GM12878 (cell line): ENCODE measurements around the gene NFATC1. TPM values are rescaled to one million over a fixed set of nuclear protein-coding genes. Genes with fewer than 3 reads are reported as not detected.

ENCODE experiments used
- ATAC-seq: fragments of 200-7000 bp; cut with Tn5 transposase; 3 replicates; pipeline ENCODE4 v1.9.1; 2020; ENCODE audit warnings: mild to moderate bottlenecking, moderate library complexity
- BruUV-seq: library from RNA; stranded (reverse); fragments of 400-500 nt; replicated peaks from 2 replicates; lab custom pipeline; 2021; lab: Mats Ljungman, UMichigan
- CTCF ChIA-PET: fragments of 300-600 bp; sonication (Branson Sonifier 250); formaldehyde crosslinking; extraction: SDS; loops from one replicate; lab custom pipeline; 2021; ENCODE audit warnings: inconsistent platforms; lab: Yijun Ruan, JAX
- POLR2A ChIA-PET: fragments of 350-600 bp; formaldehyde crosslinking; extraction: SDS; loops from one replicate; lab custom pipeline; 2021; ENCODE audit warnings: inconsistent platforms; lab: Charles Lee
- RAD21 ChIA-PET: fragments of 300-600 bp; sonication (Branson Sonifier 250); formaldehyde crosslinking; loops from one replicate; lab custom pipeline; 2023; ENCODE audit warnings: antibody characterized with exemption; ENCODE audit not compliant: unreplicated experiment; lab: Charles Lee
- SMC1A ChIA-PET: fragments of 300-600 bp; sonication (Branson Sonifier 250); formaldehyde crosslinking; loops from one replicate; lab custom pipeline; 2023; ENCODE audit not compliant: unreplicated experiment, uncharacterized antibody; lab: Charles Lee
- DNase-seq: peaks from one replicate; pipeline ENCODE4 v3.0.0-alpha.2; 2011; ENCODE audit warnings: low read depth, low spot score
- FAIRE-seq: peaks from 3 replicates; lab custom pipeline; 2011; peaks lifted over from hg19 to GRCh38; lab: Jason Lieb, UNC
- H2AFZ ChIP-seq: 2 replicates; pipeline ENCODE4 v1.6.0; 2011; ENCODE audit warnings: low read depth, low read length, control low read depth; ENCODE audit not compliant: control insufficient read depth
- H3K27ac ChIP-seq: 2 replicates; pipeline ENCODE4 v1.5.1; 2011; ENCODE audit warnings: control low read depth; ENCODE audit not compliant: control insufficient read depth, insufficient read depth
- H3K27me3 ChIP-seq, 2 experiments: replicated peaks in 1 of 2; 2 replicates each; pipeline versions ENCODE4 v1.6.0 to v1.6.1; 2011; ENCODE audit warnings: low read length in 1 of 2; ENCODE audit not compliant: control insufficient read depth in 2 of 2, insufficient read depth in 2 of 2
- H3K36me3 ChIP-seq, 2 experiments: 2 replicates each; pipeline ENCODE4 v1.5.1; 2011; ENCODE audit warnings: low read length in 1 of 2; ENCODE audit not compliant: control insufficient read depth in 2 of 2, insufficient read depth in 2 of 2
- H3K4me1 ChIP-seq: 2 replicates; pipeline ENCODE4 v1.6.1; 2011; ENCODE audit warnings: mild to moderate bottlenecking, low read length, moderate library complexity, mixed read lengths; ENCODE audit not compliant: control insufficient read depth, insufficient read depth
- H3K4me2 ChIP-seq: 2 replicates; pipeline ENCODE4 v1.6.0; 2011; ENCODE audit warnings: control low read depth; ENCODE audit not compliant: control insufficient read depth, insufficient read depth
- H3K4me3 ChIP-seq: fragments of 200-600 bp; sonication (generic); 2 replicates; pipeline ENCODE4 v1.5.1; 2016
- H3K79me2 ChIP-seq: 2 replicates; pipeline ENCODE4 v1.6.0; 2011; ENCODE audit warnings: low read length; ENCODE audit not compliant: control insufficient read depth, insufficient read depth
- H3K9ac ChIP-seq: 2 replicates; pipeline ENCODE4 v1.8.0; 2011; ENCODE audit warnings: low read length, control low read depth, mixed read lengths; ENCODE audit not compliant: control insufficient read depth, insufficient read depth
- H3K9me3 ChIP-seq: replicated peaks from 3 replicates; pipeline ENCODE4 v1.5.1; 2011; ENCODE audit warnings: mild to moderate bottlenecking, low read length; ENCODE audit not compliant: control insufficient read depth, insufficient read depth
- H4K20me1 ChIP-seq: 2 replicates; pipeline ENCODE4 v1.6.0; 2011; ENCODE audit not compliant: control insufficient read depth, insufficient read depth
- CBX3 ChIP-seq: fragments of 200-600 bp; sonication (generic); IDR thresholded peaks from 2 replicates; pipeline ENCODE4 v1.6.1; 2016; ENCODE audit warnings: low read depth, borderline replicate concordance
- NFIC ChIP-seq: IDR thresholded peaks from 2 replicates; pipeline ENCODE4 v1.6.1; 2012; ENCODE audit warnings: low read depth, mild to moderate bottlenecking, inconsistent platforms, low read length, moderate library complexity
- RELB ChIP-seq: fragments of 450-650 bp; IDR thresholded peaks from 2 replicates; pipeline ENCODE4 v1.6.1; 2017; ENCODE audit warnings: low read depth, mild to moderate bottlenecking, moderate library complexity
- SREBF2 ChIP-seq: IDR thresholded peaks from 2 replicates; pipeline ENCODE4 v1.6.1; 2012; ENCODE audit warnings: mild to moderate bottlenecking, low read length
- WGBS: methylation state at CpG from one replicate; pipeline ENCODE4 v1.1.6; 2016; ENCODE audit warnings: low lambda C conversion rate; ENCODE audit not compliant: insufficient replicate concordance, insufficient coverage; ENCODE audit errors: missing lambda C conversion rate; 5-methylcytosine and 5-hydroxymethylcytosine counted together
- in situ Hi-C: fragments of 300-500 bp; cut with MboI; formaldehyde crosslinking; loops from 9 replicates; pipeline ENCODE4 v1.14.3; 2018; ENCODE audit warnings: mixed read lengths
- intact Hi-C: fragments of 100-400 bp; cut with micrococcal nuclease; formaldehyde crosslinking; loops from one replicate; pipeline ENCODE4 v1.14.2; 2022; ENCODE audit not compliant: unreplicated experiment
- polyA plus RNA-seq, 11 experiments: library from polyadenylated mRNA; depleted of rRNA in 4 of 11; unstranded in 6 of 11; stranded (reverse) in 5 of 11; fragments of >200 nt; fragmentation: Nextera tagmentation in 4 of 11; fragmentation: Illumina TruSeq in 1 of 11; extraction: Ambion mirVana in 4 of 11; extraction: Trizol in 1 of 11; gene quantifications; 1 replicate in 1 of 11; 2 replicates in 10 of 11; pipeline versions ENCODE4 v1.2.1 to v1.2.3, GENCODE V29; 2011 to 2016; ENCODE audit warnings: inconsistent platforms in 2 of 11, missing spikeins in 2 of 11, low read depth in 1 of 11
- total RNA-seq, 4 experiments: library from RNA; depleted of rRNA in 3 of 4; stranded (reverse); fragments of >200 nt in 3 of 4; fragmentation: Illumina TruSeq in 1 of 4; extraction: Trizol in 1 of 4; gene quantifications; 2 replicates each; pipeline versions ENCODE4 v1.2.1 to v1.2.3, GENCODE V29; 2013 to 2021
- TF ChIP-seq, protein P1 (sequence below): IDR thresholded peaks from 2 replicates; pipeline ENCODE4 v1.6.1; 2011; ENCODE audit warnings: low read depth, low read length, improper control_type of control experiment, borderline replicate concordance

The NFATC1 gene
- total and polyA plus RNA-seq, 10 of the 15 experiments (the other 5 are each of a cell fraction or from before 2014, with no cell fraction given) = 0.84 to 20.8 (median 5.1) TPM

DNA sequence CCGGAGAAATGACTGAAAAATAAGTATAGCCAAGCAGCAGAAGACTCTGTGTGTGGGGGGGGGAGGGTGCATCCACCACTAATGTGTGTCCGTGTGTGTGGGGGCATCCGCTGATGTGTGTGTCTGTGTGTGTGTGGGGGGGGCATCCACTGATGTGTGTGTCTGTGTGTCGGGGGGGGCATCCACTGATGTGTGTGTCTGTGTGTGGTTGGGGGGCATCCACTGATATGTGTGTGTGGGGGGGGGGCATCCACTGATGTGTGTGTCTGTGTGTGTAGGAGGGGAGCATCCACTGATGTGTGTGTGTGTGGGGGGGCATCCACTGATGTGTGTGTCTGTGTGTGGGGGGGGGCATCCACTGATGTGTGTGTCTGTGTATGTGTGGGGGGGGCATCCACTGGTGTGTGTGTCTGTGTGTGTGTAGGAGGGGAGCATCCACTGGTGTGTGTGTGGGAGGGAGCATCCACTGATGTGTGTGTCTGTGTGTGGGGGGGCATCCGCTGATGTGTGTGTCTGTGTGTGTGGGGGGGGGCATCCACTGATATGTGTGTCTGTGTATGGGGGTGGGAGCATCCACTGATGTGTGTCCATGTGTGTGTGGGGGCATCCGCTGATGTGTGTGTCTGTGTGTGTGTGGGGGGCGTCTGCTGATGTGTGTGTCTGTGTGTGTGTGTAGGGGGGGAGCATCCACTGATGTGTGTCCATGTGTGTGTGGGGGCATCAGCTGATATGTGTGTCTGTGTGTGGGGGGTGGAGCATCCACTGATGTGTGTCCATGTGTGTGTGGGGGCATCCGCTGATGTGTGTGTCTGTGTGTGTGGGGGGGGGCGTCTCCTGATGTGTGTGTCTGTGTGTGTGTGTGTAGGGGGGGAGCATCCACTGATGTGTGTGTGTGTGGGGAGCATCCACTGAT is 125.0 kb downstream of the NFATC1 start:
- no peaks in the 10 kb centered on the region for H4K20me1 ChIP-seq
- no TSS peak for BruUV-seq
- DNase-seq (no peak), ATAC-seq (no peak), FAIRE-seq (no peak)
- intact Hi-C loops (no loop called here), in situ Hi-C loops (no loop called here)
- 43% methylated on average over 7 of the region's 9 CpGs for WGBS
- TF ChIP-seq, protein P1, sequence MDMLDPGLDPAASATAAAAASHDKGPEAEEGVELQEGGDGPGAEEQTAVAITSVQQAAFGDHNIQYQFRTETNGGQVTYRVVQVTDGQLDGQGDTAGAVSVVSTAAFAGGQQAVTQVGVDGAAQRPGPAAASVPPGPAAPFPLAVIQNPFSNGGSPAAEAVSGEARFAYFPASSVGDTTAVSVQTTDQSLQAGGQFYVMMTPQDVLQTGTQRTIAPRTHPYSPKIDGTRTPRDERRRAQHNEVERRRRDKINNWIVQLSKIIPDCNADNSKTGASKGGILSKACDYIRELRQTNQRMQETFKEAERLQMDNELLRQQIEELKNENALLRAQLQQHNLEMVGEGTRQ = no peak
- TF ChIP-seq SREBF2 = no peak
- no peak for TF ChIP-seq CBX3
- no peak for TF ChIP-seq RELB
- no peak for TF ChIP-seq NFIC
- no peak overlapping the region for H2AFZ ChIP-seq
- H3K36me3 ChIP-seq = no peaks in the 10 kb centered on the region
- H3K9me3 ChIP-seq = no peaks in the 10 kb centered on the region
- ChIA-PET CTCF (no interaction called here), POLR2A (no interaction called here), RAD21 (no interaction called here), SMC1A (no interaction called here)
- H3K4me1 ChIP-seq = peaks cover 26% of the 10 kb centered on the region
- H3K79me2 ChIP-seq = no peaks in the 10 kb centered on the region
- H3K27me3 ChIP-seq = no peaks in the 10 kb centered on the region
- H3K27ac ChIP-seq = no peak overlapping the region
- no peak overlapping the region for H3K4me3 ChIP-seq
- H3K4me2 ChIP-seq = no peak overlapping the region
- H3K9ac ChIP-seq = no peak overlapping the region
